HUES48 (cell line): ENCODE results near the gene FGD3.
A peak's percentile ranks its signal among the peaks of the same experiment; 100 is the strongest.

ENCODE experiments used
- H3K27ac ChIP-seq: one replicate; pipeline ENCODE4 v1.7.0; 2013; ENCODE audit warnings: low read depth, low read length, inconsistent platforms
- H3K27me3 ChIP-seq: 2 replicates; pipeline ENCODE4 v1.6.1; 2013; ENCODE audit warnings: mild to moderate bottlenecking, low read length; ENCODE audit not compliant: control insufficient read depth, insufficient read depth
- H3K36me3 ChIP-seq: 2 replicates; pipeline ENCODE4 v1.6.1; 2013; ENCODE audit warnings: low read length; ENCODE audit not compliant: control insufficient read depth, insufficient read depth
- H3K4me1 ChIP-seq: 2 replicates; pipeline ENCODE4 v1.6.1; 2013; ENCODE audit warnings: mild to moderate bottlenecking, low read length; ENCODE audit not compliant: control insufficient read depth, insufficient read depth
- H3K4me3 ChIP-seq: 2 replicates; pipeline ENCODE4 v1.5.1; 2013; ENCODE audit warnings: mild to moderate bottlenecking, low read depth, low read length
- H3K9ac ChIP-seq: 2 replicates; pipeline ENCODE4 v1.6.1; 2013; ENCODE audit warnings: mild to moderate bottlenecking, low read depth, low read length, moderate library complexity
- H3K9me3 ChIP-seq: 2 replicates; pipeline ENCODE4 v1.6.1; 2013; ENCODE audit warnings: low read length; ENCODE audit not compliant: control insufficient read depth, insufficient read depth

The FGD3 gene

DNA sequence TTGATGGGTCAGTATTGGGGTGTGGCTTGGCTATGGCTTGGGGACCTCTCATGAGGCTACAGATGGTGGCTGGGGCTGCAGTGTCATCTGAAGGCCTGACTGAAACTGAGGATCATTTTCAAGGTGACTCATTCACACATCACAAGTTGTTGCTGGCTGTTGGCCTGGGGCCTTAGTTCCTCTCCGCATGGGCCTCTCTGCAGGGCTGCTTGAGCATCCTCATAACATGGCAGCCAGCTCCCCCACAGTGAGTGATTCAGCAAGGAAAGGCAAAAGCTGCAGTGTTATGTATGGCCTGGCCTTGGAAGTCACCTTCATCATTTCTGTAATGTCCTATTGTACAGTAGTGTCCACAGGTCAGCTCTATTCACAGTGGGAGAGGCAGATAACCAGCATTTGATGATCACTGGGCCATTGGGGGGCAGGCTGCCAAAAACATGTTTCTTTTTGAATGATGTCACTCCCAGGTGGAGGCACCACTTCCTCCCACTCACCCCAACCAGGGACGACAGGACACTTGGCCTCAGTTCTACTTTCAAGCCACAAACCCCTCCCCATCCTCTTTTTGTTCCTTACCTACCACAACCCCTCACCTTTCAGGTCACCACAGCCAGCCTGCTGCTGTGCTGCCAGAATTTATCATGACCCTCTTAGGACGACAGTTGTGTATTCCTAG, 14.4 kb downstream of the FGD3 start:
- H3K36me3 ChIP-seq, result no peaks in the 10 kb centered on the region
- H3K4me1 ChIP-seq, result no peaks in the 10 kb centered on the region
- no peak overlapping the region for H3K27ac ChIP-seq
- H3K27me3 ChIP-seq, result no peaks in the 10 kb centered on the region
- no peak overlapping the region for H3K4me3 ChIP-seq
- no peak overlapping the region for H3K9ac ChIP-seq
- H3K9me3 ChIP-seq, result no peaks in the 10 kb centered on the region

DNA sequence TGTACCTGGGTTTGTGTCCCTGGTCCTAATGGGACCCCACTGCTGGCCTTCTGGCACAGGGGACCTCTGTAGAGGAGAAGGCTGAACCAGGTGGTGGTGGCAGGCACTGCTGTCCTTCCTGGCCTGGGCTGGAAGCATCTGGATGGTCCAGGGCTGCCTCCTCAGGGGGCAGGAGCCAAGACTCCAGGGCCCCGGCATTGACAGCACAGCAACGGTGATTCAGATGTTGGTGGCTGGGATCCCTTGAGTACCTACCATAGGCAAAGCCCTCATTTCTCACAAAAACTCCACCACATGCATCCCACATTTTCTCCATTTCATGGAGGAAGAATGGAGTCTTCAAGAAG, 15.0 kb downstream of the FGD3 start:
- H3K27ac ChIP-seq, result no peak overlapping the region
- no peaks in the 10 kb centered on the region for H3K36me3 ChIP-seq
- H3K27me3 ChIP-seq, result no peaks in the 10 kb centered on the region
- no peaks in the 10 kb centered on the region for H3K9me3 ChIP-seq
- H3K9ac ChIP-seq, result no peak overlapping the region
- H3K4me1 ChIP-seq, result no peaks in the 10 kb centered on the region
- no peak overlapping the region for H3K4me3 ChIP-seq

DNA sequence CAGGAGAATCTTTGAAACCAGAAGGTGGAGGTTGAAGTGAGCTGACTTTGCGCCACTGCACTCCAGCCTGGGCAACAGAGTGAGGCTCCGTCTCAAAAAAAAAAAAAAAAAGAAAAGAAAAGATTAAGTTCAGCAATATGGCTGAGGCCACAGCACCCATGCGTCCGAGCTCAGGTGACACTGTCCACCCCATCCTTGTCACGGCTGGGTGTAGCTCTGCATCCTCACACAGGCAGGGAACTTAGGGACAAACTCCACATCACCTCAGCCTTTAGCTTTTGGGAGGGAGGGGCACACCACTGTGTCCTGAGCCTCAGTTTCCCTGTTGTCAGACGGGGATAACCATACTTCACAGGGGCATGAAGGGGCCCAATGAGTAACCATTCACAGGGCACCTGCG, 15.5 kb downstream of the FGD3 start:
- H3K36me3 ChIP-seq, result no peaks in the 10 kb centered on the region
- H3K4me1 ChIP-seq, result no peaks in the 10 kb centered on the region
- H3K4me3 ChIP-seq, result no peak overlapping the region
- no peak overlapping the region for H3K27ac ChIP-seq
- no peaks in the 10 kb centered on the region for H3K9me3 ChIP-seq
- H3K9ac ChIP-seq, result no peak overlapping the region
- no peaks in the 10 kb centered on the region for H3K27me3 ChIP-seq

DNA sequence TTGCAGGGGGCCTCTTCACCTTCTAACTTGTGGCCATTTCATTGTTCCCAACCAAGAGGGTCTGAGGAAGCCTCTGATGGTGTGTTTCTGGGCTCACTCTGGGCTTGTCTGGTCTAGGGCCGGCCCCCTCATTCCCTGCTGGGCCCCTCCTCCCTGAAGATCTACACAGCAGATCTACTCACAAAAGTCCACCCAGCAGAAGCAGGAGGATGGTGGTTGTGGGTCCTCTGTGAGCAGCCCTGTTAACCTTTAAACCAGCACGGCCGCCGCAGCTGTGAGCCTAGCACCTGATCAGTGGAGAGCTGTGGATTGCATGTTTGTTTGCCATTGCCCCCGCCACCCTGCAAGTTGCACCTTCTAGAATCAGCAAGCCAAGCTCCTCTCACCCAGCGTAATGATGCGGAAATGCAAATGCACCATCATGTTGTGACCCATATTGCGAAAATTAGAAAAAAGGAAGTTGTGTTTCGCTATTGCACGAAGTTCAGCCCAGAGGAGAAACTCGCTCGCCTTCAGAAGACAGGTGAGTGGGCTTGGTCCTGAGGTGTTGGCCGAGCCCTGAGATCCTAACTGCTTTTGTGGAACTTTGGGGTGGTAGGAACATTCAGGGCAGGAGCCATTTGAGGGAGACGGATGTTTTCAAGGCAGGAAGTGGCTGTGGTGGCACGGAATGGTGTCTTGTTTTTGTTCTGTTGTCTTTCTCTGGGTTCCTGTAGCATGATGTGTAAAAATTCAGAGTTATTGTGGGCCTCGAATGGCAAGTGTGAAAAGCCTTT, 16.7 kb downstream of the FGD3 start:
- Histone ChIP-seq H3K9me3 (no peaks in the 10 kb centered on the region), H3K4me3 (no peak overlapping the region), H3K27ac (no peak overlapping the region), H3K9ac (no peak overlapping the region), H3K36me3 (no peaks in the 10 kb centered on the region), H3K4me1 (peaks cover under 1% of the 10 kb centered on the region; the same call in 1 of the 2 replicates), H3K27me3 (no peaks in the 10 kb centered on the region)

DNA sequence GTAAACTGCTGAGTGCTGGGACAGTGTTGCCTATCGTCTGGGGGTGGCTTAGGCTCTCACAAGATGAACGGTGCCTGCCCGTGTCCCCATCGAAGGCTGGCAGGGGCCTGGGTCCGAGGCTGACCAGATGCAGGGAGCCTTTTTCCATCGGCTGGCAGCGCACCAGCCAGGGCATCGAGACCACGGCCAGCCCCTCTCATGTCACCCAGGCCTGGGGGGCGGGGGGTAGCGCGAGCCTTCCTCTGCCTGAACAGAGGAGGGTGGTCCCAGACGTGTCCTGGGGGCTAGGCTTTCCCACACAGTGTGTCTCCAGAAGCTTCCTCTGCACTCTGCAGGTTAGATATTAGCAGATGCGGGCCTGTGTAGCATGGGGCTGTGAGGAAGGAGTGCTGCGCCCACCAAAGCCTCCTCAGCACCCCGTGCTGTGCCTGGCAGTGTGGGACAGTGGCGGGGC, 17.3 kb downstream of the FGD3 start:
- no peaks in the 10 kb centered on the region for H3K9me3 ChIP-seq
- H3K27me3 ChIP-seq, result no peaks in the 10 kb centered on the region
- H3K4me1 ChIP-seq, result peaks cover 7% of the 10 kb centered on the region
- H3K9ac ChIP-seq, result no peak overlapping the region
- H3K36me3 ChIP-seq, result no peaks in the 10 kb centered on the region
- H3K4me3 ChIP-seq, result no peak overlapping the region
- no peak overlapping the region for H3K27ac ChIP-seq

DNA sequence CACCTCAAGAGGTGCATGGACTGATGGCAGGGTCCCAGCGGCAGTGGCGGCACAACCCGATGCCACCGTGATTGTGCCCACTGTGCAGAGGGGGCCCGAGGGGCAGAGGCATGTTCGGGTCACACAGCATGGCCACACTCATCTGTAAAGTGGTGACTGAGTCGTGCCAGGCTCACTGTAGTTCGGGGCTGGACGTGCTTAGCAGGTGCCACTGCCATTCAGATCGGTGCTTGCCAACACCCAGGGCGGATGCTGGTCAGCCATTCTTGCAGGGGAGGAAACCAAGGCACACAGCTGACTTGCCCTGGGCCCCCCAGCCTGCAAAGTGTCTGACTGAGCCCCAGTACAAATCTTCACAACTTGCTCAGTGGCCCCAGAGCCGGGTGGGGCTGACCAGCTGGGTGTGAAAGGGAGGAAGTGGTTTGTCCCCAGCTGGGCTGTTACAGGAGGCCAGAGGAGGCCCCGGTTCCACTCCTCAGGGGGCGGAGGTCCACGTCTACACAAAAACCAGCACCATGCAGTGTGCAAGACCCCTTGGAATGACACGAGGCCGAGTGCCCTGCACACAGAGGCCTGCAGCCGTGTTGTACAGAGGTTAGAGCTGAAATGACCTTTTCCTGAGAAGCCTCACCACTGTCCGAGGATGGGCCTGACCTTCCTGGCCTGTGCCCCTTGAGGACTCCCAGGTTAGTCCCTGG, 17.9 kb downstream of the FGD3 start:
- H3K27ac ChIP-seq, result no peak overlapping the region

DNA sequence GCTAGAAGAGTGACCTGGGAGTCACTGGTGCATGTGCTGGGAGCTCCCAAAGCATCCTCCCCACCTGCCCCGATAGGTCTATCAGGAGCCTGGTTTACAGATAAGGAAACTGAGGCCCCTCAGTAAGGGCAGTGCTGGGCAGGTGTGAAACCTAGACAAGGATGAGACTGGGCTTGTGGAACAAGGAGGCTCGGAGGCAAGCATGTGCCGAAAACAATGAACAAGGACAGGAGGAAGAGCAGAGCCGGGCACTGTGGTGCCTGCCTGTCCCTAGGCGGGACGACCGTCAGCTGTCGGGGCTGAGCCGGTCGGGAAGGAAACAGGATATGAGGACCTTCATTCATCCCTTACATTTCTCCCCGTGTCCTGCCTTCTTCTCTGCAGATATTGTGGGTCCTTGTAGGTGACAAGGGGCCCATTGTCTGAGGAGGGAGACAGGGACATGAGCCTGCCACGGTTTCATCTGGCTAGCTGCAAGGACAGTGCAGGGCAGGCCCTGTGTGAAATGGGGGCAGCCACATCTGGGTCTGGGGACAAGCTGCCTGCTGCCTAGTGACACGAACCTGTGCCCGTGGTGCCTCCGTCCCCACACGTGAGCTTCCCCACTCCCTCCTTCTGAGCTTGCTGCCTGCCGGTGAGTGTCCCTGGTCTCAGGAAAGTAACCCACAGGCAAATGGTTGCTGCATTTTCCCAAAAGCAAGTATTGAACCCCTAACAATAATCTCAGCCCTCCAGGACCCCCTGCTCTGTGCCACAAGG, 18.6 kb downstream of the FGD3 start:
- no peaks in the 10 kb centered on the region for H3K9me3 ChIP-seq
- peaks cover 18% of the 10 kb centered on the region for H3K4me1 ChIP-seq
- no peak overlapping the region for H3K27ac ChIP-seq
- no peak overlapping the region for H3K9ac ChIP-seq
- H3K4me3 ChIP-seq, result no peak overlapping the region
- no peaks in the 10 kb centered on the region for H3K27me3 ChIP-seq
- H3K36me3 ChIP-seq, result no peaks in the 10 kb centered on the region

More for the DNA sequence above, 17.9 kb downstream of the FGD3 start:
- no peaks in the 10 kb centered on the region for H3K9me3 ChIP-seq
- no peak overlapping the region for H3K9ac ChIP-seq
- peaks cover 12% of the 10 kb centered on the region for H3K4me1 ChIP-seq
- no peaks in the 10 kb centered on the region for H3K27me3 ChIP-seq
- H3K4me3 ChIP-seq, result no peak overlapping the region
- no peaks in the 10 kb centered on the region for H3K36me3 ChIP-seq

DNA sequence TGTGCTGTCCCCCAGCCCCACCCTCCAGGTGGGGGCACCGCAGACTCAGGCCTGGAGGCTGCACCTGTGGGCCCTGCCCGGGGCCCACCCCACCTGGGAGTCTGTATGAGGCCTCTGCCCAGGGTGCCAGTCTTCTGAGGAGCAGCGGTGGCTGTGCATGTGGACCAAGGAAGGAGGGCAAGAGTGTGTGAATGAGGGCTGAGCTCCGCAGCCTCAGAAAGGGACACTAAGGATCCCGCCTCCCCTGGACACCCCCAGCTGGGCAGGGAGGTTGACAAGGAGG, 19.1 kb downstream of the FGD3 start:
- Histone ChIP-seq H3K9ac (no peak overlapping the region), H3K4me1 (peaks cover 23% of the 10 kb centered on the region), H3K36me3 (no peaks in the 10 kb centered on the region), H3K4me3 (no peak overlapping the region), H3K27ac (no peak overlapping the region), H3K9me3 (no peaks in the 10 kb centered on the region), H3K27me3 (no peaks in the 10 kb centered on the region)

DNA sequence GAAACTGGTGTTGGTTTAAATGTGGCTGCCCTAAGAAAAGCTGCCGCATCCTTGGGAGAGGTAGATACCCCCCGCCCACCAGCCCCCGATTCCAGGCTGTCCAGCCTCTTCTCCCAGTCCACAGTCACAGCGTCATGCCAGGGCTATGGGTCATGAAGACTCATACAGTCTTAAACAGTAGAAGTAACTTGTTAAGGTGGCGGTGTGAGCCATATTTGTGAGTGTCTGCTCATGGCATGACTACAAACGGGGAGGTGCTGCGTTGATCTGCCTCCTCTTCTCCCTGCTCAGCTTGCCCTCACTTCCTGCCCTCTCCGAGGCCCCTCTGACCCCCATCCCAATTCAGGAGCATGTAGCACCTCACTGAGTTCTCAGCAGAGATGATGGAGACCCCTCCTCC, 20.8 kb downstream of the FGD3 start:
- Histone ChIP-seq H3K9ac (no peak overlapping the region), H3K4me1 (peaks cover 23% of the 10 kb centered on the region), H3K4me3 (no peak overlapping the region), H3K36me3 (no peaks in the 10 kb centered on the region), H3K9me3 (no peaks in the 10 kb centered on the region), H3K27me3 (no peaks in the 10 kb centered on the region), H3K27ac (no peak overlapping the region)

DNA sequence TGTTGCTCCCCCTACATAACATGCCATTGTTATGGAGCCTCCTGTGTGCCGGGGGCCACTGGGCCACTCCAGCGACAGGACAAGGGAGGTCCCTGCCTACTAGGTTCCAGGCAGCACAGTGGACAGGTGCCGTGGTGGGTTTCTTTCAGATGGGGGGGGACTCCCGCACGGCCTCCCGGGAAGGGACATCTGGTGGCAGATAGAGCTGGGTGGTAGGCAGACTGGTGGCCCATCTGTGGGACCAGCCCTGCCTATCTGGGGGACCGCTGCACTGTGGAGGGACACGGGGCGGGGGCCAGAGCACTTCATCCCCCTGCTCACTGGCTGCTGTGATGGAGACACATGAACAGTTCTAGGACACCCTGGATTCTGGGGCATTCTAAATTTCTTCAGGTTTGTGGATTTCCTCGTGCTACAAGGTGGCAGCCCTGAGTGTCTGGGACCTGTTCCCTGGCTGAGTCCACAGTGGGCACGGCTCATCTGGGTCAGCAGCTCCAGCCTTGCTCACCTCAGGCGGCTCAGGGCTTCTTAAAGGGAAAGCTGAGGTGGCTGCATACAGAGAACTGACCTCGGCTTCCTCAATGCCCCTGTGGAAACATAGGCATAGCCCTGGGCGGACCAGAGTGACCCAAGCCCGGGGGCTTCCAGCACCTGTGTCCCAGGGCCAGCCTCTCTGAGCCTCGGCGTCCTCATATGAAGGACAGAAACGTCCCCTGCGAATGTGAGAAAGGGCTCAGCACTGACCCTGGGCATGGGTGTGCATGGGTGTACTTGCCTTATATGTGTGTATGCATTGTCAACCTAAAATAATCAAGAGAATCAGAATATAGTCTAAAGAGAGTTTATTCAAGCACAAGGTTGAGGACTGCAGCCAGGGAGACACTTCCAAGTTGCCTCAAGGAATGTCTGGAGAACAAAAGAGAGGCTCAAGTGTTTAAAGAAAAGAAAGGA, 22.5 kb downstream of the FGD3 start:
- Histone ChIP-seq H3K9me3 (no peaks in the 10 kb centered on the region), H3K4me1 (peaks cover 23% of the 10 kb centered on the region), H3K27me3 (no peaks in the 10 kb centered on the region), H3K4me3 (no peak overlapping the region), H3K36me3 (no peaks in the 10 kb centered on the region), H3K27ac (peak overlapping the region; percentile 89), H3K9ac (no peak overlapping the region; the same call in 1 of the 2 replicates)
